GM12878 (cell line): Measurements from ENCODE around the gene RIPOR1. TPM values are rescaled to one million over a fixed set of nuclear protein-coding genes. Genes with fewer than 3 reads are reported as not detected.

ENCODE experiments used
- BACH1 ChIP-seq: fragments of 450-650 bp; IDR thresholded peaks from 2 replicates; pipeline ENCODE4 v1.6.1; 2017; ENCODE audit warnings: mild to moderate bottlenecking, borderline replicate concordance
- CTCF ChIP-seq, 3 experiments: IDR thresholded peaks in 2 of 3; conservative IDR thresholded peaks in 1 of 3; 2 replicates each; pipeline ENCODE4 v1.5.1; 2011; ENCODE audit warnings: low read depth in 3 of 3, low read length in 3 of 3, mild to moderate bottlenecking in 3 of 3, control low read depth in 2 of 3, moderate library complexity in 2 of 3, inconsistent platforms in 1 of 3, mixed read lengths in 1 of 3; ENCODE audit not compliant: control insufficient read depth in 2 of 3, insufficient read depth in 1 of 3; ENCODE audit errors: extremely low read depth in 1 of 3
- E2F4 ChIP-seq: IDR thresholded peaks from 2 replicates; pipeline ENCODE4 v1.6.1; 2012; ENCODE audit warnings: low read depth, low read length, improper control_type of control experiment
- EED ChIP-seq: sonication (generic); IDR thresholded peaks from 2 replicates; pipeline ENCODE4 v1.6.1; 2016; ENCODE audit warnings: antibody characterized with exemption, low read depth
- EP300 ChIP-seq, 2 experiments: fragments of 150-350 bp in 1 of 2; IDR thresholded peaks; 2 replicates each; pipeline ENCODE4 v1.6.1; 2011 to 2012; ENCODE audit warnings: low read depth in 2 of 2, low read length in 2 of 2, borderline replicate concordance in 1 of 2, improper control_type of control experiment in 1 of 2, inconsistent platforms in 1 of 2; ENCODE audit not compliant: control insufficient read depth in 1 of 2
- NBN ChIP-seq: fragments of 450-650 bp; IDR thresholded peaks from 2 replicates; pipeline ENCODE4 v1.6.1; 2016
- NFIC ChIP-seq: IDR thresholded peaks from 2 replicates; pipeline ENCODE4 v1.6.1; 2012; ENCODE audit warnings: low read depth, mild to moderate bottlenecking, inconsistent platforms, low read length, moderate library complexity
- POLR2AphosphoS5 ChIP-seq: IDR thresholded peaks from 2 replicates; pipeline ENCODE4 v1.6.1; 2011; ENCODE audit warnings: mild to moderate bottlenecking, low read length, inconsistent platforms
- RELB ChIP-seq: fragments of 450-650 bp; IDR thresholded peaks from 2 replicates; pipeline ENCODE4 v1.6.1; 2017; ENCODE audit warnings: low read depth, mild to moderate bottlenecking, moderate library complexity
- RUNX3 ChIP-seq: IDR thresholded peaks from 2 replicates; pipeline ENCODE4 v1.6.1; 2012; ENCODE audit warnings: low read length, inconsistent platforms
- SKIL ChIP-seq: fragments of 450-650 bp; IDR thresholded peaks from 2 replicates; pipeline ENCODE4 v1.6.1; 2017; ENCODE audit warnings: mild to moderate bottlenecking, low read depth, inconsistent platforms; ENCODE audit not compliant: poor library complexity, severe bottlenecking
- SMC3 ChIP-seq: IDR thresholded peaks from 2 replicates; pipeline ENCODE4 v1.6.1; 2011; ENCODE audit warnings: low read length, improper control_type of control experiment, borderline replicate concordance
- YY1 ChIP-seq: IDR thresholded peaks from 2 replicates; pipeline ENCODE4 v1.6.1; 2011; ENCODE audit warnings: low read depth, mild to moderate bottlenecking, low read length
- polyA plus RNA-seq, 11 experiments: library from polyadenylated mRNA; depleted of rRNA in 4 of 11; unstranded in 6 of 11; stranded (reverse) in 5 of 11; fragments of >200 nt; fragmentation: Nextera tagmentation in 4 of 11; fragmentation: Illumina TruSeq in 1 of 11; extraction: Ambion mirVana in 4 of 11; extraction: Trizol in 1 of 11; gene quantifications; 1 replicate in 1 of 11; 2 replicates in 10 of 11; pipeline versions ENCODE4 v1.2.1 to v1.2.3, GENCODE V29; 2011 to 2016; ENCODE audit warnings: inconsistent platforms in 2 of 11, missing spikeins in 2 of 11, low read depth in 1 of 11
- total RNA-seq, 4 experiments: library from RNA; depleted of rRNA in 3 of 4; stranded (reverse); fragments of >200 nt in 3 of 4; fragmentation: Illumina TruSeq in 1 of 4; extraction: Trizol in 1 of 4; gene quantifications; 2 replicates each; pipeline versions ENCODE4 v1.2.1 to v1.2.3, GENCODE V29; 2013 to 2021

RIPOR1 gene
- total and polyA plus RNA-seq, 10 of the 15 experiments (the other 5 are each of a cell fraction or from before 2014, with no cell fraction given), result 0.13 to 28.5 (median 7.0) TPM

- TF ChIP-seq POLR2AphosphoS5, result peak; percentile 66
- no peak for TF ChIP-seq NFIC
- peak; percentile 98 to 99 (median 98); a peak in 5 of 6 replicates for TF ChIP-seq CTCF (IDR thresholded peaks at IDR 0.05 in 2 of 3, conservative IDR thresholded peaks at IDR 0.05 in 1 of 3; ENCODE audit: control insufficient read depth in 2 of 3, extremely low read depth in 1 of 3, insufficient read depth in 1 of 3, low read depth in 3 of 3, low read length in 3 of 3)
- peak; percentile 83 for TF ChIP-seq RELB
- peak; percentile 74; the same call in 1 of the 2 replicates for TF ChIP-seq NBN
- TF ChIP-seq E2F4, result no peak
- peak; percentile 45 for TF ChIP-seq BACH1
- TF ChIP-seq RUNX3, result peak; percentile 27; the same call in 1 of the 2 replicates
- TF ChIP-seq EED, result peak; percentile 92
- TF ChIP-seq SMC3, result peak; percentile 91
- no peak for TF ChIP-seq SKIL
- TF ChIP-seq EP300 (IDR thresholded peaks at IDR 0.05; ENCODE audit: borderline replicate concordance in 1 of 2, control insufficient read depth in 1 of 2, low read depth in 2 of 2, low read length in 2 of 2), result no peak
- peak; percentile 69; the same call in 1 of the 2 replicates for TF ChIP-seq YY1
These were observed 18.3 kb downstream of the RIPOR1 start (continued) for GRCh38 chr16:67546761-67547422.
